Measurements from ENCODE around the gene PI4KA. TPM values are rescaled to one million over a fixed set of nuclear protein-coding genes. Genes with fewer than 3 reads are reported as not detected.

The PI4KA gene
- total and polyA plus RNA-seq, 4 donors: 19.4 to 47.5 (median 36.3) TPM

DNA sequence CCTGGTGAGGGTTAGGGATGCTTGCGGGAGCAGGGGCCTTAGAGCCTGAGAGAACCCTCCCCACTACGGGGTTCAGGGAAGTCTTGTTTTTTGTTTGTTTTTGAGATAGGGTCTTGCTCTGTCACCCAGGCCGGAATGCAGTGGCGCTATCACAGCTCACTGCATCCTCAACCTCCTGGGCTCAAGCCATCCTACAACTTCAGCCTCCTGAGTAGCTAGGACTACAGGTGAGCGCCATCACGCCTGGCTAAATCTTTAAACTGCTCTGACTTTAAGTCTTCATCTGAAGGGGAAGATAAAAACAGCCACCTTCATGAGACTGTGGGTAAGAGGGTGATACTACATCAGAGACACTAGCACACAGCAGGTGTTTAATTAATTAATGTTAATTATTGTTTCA, 56.2 kb downstream of the PI4KA start:
- 86% methylated on average over 6 of the region's 6 CpGs for WGBS
- no peak overlapping the region for H3K27ac ChIP-seq (ENCODE audit: low read depth in 1 of 2, low read length in 2 of 2)

GRCh38 chr22:20799449-20799848, 59.2 kb downstream of the PI4KA start:
- no peaks in the 10 kb centered on the region for H3K4me1 ChIP-seq (ENCODE audit: control insufficient read depth in 4 of 4, insufficient read depth in 4 of 4, low read length in 3 of 4)
- H3K4me3 ChIP-seq (ENCODE audit: low read depth in 1 of 3, low read length in 3 of 3): no peak overlapping the region
- 94% methylated on average over 8 of the region's 8 CpGs for WGBS
- no peaks in the 10 kb centered on the region for H3K9me3 ChIP-seq (ENCODE audit: control insufficient read depth in 4 of 4, low read length in 3 of 4)
- DNase-seq (ENCODE audit: low spot score): no peak
- no peak overlapping the region for H3K27ac ChIP-seq (ENCODE audit: low read depth in 1 of 2, low read length in 2 of 2)
- TF ChIP-seq YY1 (IDR thresholded peaks at IDR 0.05) (no peak), NR2F2 (IDR thresholded peaks at IDR 0.05) (no peak), ZBTB33 (IDR thresholded peaks at IDR 0.05) (no peak), CTCF (IDR thresholded peaks at IDR 0.05; ENCODE audit: low read depth, low read length, missing input control) (no peak), HNF4G (IDR thresholded peaks at IDR 0.05) (no peak), FOXA2 (IDR thresholded peaks at IDR 0.05) (no peak)
- TF ChIP-seq, protein P1, sequence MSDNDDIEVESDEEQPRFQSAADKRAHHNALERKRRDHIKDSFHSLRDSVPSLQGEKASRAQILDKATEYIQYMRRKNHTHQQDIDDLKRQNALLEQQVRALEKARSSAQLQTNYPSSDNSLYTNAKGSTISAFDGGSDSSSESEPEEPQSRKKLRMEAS (IDR thresholded peaks at IDR 0.05): no peak
- H3K27me3 ChIP-seq (ENCODE audit: control insufficient read depth in 4 of 4, insufficient read depth in 4 of 4, low read length in 3 of 4): no peaks in the 10 kb centered on the region
- H3K9ac ChIP-seq (ENCODE audit: low read depth in 1 of 2, low read length in 2 of 2): no peak overlapping the region
- H3K36me3 ChIP-seq (ENCODE audit: control insufficient read depth in 4 of 4, insufficient read depth in 3 of 4, low read depth in 1 of 4, low read length in 3 of 4): peaks cover 9 to 80% (median 50%) of the 10 kb centered on the region in 4 donors

More for the DNA sequence above, 56.2 kb downstream of the PI4KA start:
- H3K27me3 ChIP-seq (ENCODE audit: control insufficient read depth in 4 of 4, insufficient read depth in 4 of 4, low read length in 3 of 4): no peaks in the 10 kb centered on the region
- H3K9me3 ChIP-seq (ENCODE audit: control insufficient read depth in 4 of 4, low read length in 3 of 4): no peaks in the 10 kb centered on the region
- DNase-seq (ENCODE audit: low spot score): no peak
- no peak overlapping the region for H3K4me3 ChIP-seq (ENCODE audit: low read depth in 1 of 3, low read length in 3 of 3)
- no peak overlapping the region for H3K9ac ChIP-seq (ENCODE audit: low read depth in 1 of 2, low read length in 2 of 2)
- H3K36me3 ChIP-seq (ENCODE audit: control insufficient read depth in 4 of 4, insufficient read depth in 3 of 4, low read depth in 1 of 4, low read length in 3 of 4): peaks cover 11 to 87% (median 62%) of the 10 kb centered on the region in 4 donors
- TF ChIP-seq CTCF (IDR thresholded peaks at IDR 0.05; ENCODE audit: low read depth, low read length, missing input control) (no peak), YY1 (IDR thresholded peaks at IDR 0.05) (no peak), SP1 (IDR thresholded peaks at IDR 0.05) (no peak), GABPA (IDR thresholded peaks at IDR 0.05 in 1 of 2, conservative IDR thresholded peaks at IDR 0.05 in 1 of 2) (no peak)
- no peaks in the 10 kb centered on the region for H3K4me1 ChIP-seq (ENCODE audit: control insufficient read depth in 4 of 4, insufficient read depth in 4 of 4, low read length in 3 of 4)

GRCh38 chr22:20798974-20799373, 59.6 kb downstream of the PI4KA start:
- Histone ChIP-seq H3K4me1 (ENCODE audit: control insufficient read depth in 4 of 4, insufficient read depth in 4 of 4, low read length in 3 of 4) (no peaks in the 10 kb centered on the region), H3K36me3 (ENCODE audit: control insufficient read depth in 4 of 4, insufficient read depth in 3 of 4, low read depth in 1 of 4, low read length in 3 of 4) (peaks cover 9 to 75% (median 48%) of the 10 kb centered on the region in 4 donors), H3K4me3 (ENCODE audit: low read depth in 1 of 3, low read length in 3 of 3) (no peak overlapping the region), H3K27me3 (ENCODE audit: control insufficient read depth in 4 of 4, insufficient read depth in 4 of 4, low read length in 3 of 4) (no peaks in the 10 kb centered on the region), H3K9me3 (ENCODE audit: control insufficient read depth in 4 of 4, low read length in 3 of 4) (no peaks in the 10 kb centered on the region), H3K9ac (ENCODE audit: low read depth in 1 of 2, low read length in 2 of 2) (no peak overlapping the region), H3K27ac (ENCODE audit: low read depth in 1 of 2, low read length in 2 of 2) (no peak overlapping the region)
- 86% methylated on average over 10 of the region's 10 CpGs for WGBS
- DNase-seq (ENCODE audit: low spot score): no peak
- no peak for TF ChIP-seq JUND (IDR thresholded peaks at IDR 0.05)
- TF ChIP-seq, protein P1 (IDR thresholded peaks at IDR 0.05): no peak
- no peak for TF ChIP-seq FOXA2 (IDR thresholded peaks at IDR 0.05)
- no peak for TF ChIP-seq HNF4G (IDR thresholded peaks at IDR 0.05)
- TF ChIP-seq FOXA1 (IDR thresholded peaks at IDR 0.05): no peak
- no peak for TF ChIP-seq SP1 (IDR thresholded peaks at IDR 0.05)
- no peak for TF ChIP-seq ZBTB33 (IDR thresholded peaks at IDR 0.05)
- no peak for TF ChIP-seq EGR1 (IDR thresholded peaks at IDR 0.05; ENCODE audit: low read depth in 2 of 2)
- no peak for TF ChIP-seq GABPA (IDR thresholded peaks at IDR 0.05 in 1 of 2, conservative IDR thresholded peaks at IDR 0.05 in 1 of 2)
- TF ChIP-seq, protein P2, sequence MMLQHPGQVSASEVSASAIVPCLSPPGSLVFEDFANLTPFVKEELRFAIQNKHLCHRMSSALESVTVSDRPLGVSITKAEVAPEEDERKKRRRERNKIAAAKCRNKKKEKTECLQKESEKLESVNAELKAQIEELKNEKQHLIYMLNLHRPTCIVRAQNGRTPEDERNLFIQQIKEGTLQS (IDR thresholded peaks at IDR 0.05): no peak
- no peak for TF ChIP-seq REST (IDR thresholded peaks at IDR 0.05)

All from liver (tissue), 9 donors.